GM12801 (cell line): ENCODE measurements around the gene DNAJB4.

ENCODE experiments used
- CTCF ChIP-seq: IDR thresholded peaks from one replicate; pipeline ENCODE4 v1.5.1; 2011; ENCODE audit warnings: control low read depth; ENCODE audit not compliant: insufficient read length; ENCODE audit errors: extremely low read depth

DNAJB4 gene

GRCh38 chr1:78007677-78008341, 3.1 kb downstream of the DNAJB4 start:
- no peak for TF ChIP-seq CTCF

GRCh38 chr1:78009276-78009675, 4.5 kb downstream of the DNAJB4 start:
- TF ChIP-seq CTCF: no peak

GRCh38 chr1:78009836-78010235, 5.1 kb downstream of the DNAJB4 start:
- no peak for TF ChIP-seq CTCF

- no peak for TF ChIP-seq CTCF
Observed at GRCh38 chr1:78011050-78011449, 6.3 kb downstream of the DNAJB4 start.

GRCh38 chr1:78015148-78015547, 10.4 kb downstream of the DNAJB4 start:
- TF ChIP-seq CTCF: no peak

- TF ChIP-seq CTCF: no peak
Observed at GRCh38 chr1:78019024-78019423, 14.3 kb downstream of the DNAJB4 start.

- no peak for TF ChIP-seq CTCF
Observed at GRCh38 chr1:78029793-78030192, 25.1 kb downstream of the DNAJB4 start.
